HepG2 (cell line): ENCODE results near the gene DCAKD. TPM values are rescaled to one million over a fixed set of nuclear protein-coding genes. Genes with fewer than 3 reads are reported as not detected.
A peak's percentile ranks its signal among the peaks of the same experiment; 100 is the strongest.

ENCODE experiments used
- ARID3A ChIP-seq: IDR thresholded peaks from 2 replicates; pipeline ENCODE4 v1.6.1; 2012; ENCODE audit warnings: low read depth, low read length, improper control_type of control experiment
- HMGXB4 ChIP-seq, 2 experiments: sonication (generic) in 1 of 2; formaldehyde crosslinking in 1 of 2; IDR thresholded peaks; 2 replicates each; pipeline versions ENCODE4 v1.4.0 to v1.6.1; 2018 to 2020; ENCODE audit warnings: missing genetic modification reagents in 2 of 2, borderline replicate concordance in 1 of 2, low read depth in 1 of 2, mild to moderate bottlenecking in 1 of 2, missing biosample characterization in 1 of 2
- JUNB ChIP-seq: sonication (generic); formaldehyde crosslinking; IDR thresholded peaks from 2 replicates; pipeline ENCODE4 v1.8.0; 2022; ENCODE audit warnings: missing genetic modification reagents, mild to moderate bottlenecking, borderline replicate concordance
- KAT7 ChIP-seq: IDR thresholded peaks from 2 replicates; pipeline ENCODE4 v1.6.1; 2018; ENCODE audit warnings: borderline replicate concordance, missing compliant biosample characterization
- MIXL1 ChIP-seq: IDR thresholded peaks from 2 replicates; pipeline ENCODE4 v1.6.1; 2016
- PATZ1 ChIP-seq: sonication (generic); formaldehyde crosslinking; IDR thresholded peaks from 2 replicates; pipeline ENCODE4 v1.4.0; 2020; ENCODE audit warnings: missing genetic modification reagents
- POLR2AphosphoS2 ChIP-seq: IDR thresholded peaks from 2 replicates; pipeline ENCODE4 v1.6.1; 2011; ENCODE audit warnings: low read depth, low read length, improper control_type of control experiment
- RARA ChIP-seq: IDR thresholded peaks from 2 replicates; pipeline ENCODE4 v1.6.1; 2016; ENCODE audit warnings: missing genetic modification reagents, missing compliant biosample characterization
- TEF ChIP-seq: sonication (generic); formaldehyde crosslinking; IDR thresholded peaks from 2 replicates; pipeline ENCODE4 v1.5.0; 2020; ENCODE audit warnings: missing genetic modification reagents
- ZBTB7A ChIP-seq: sonication (generic); formaldehyde crosslinking; IDR thresholded peaks from 2 replicates; pipeline ENCODE4 v1.8.0; 2022; ENCODE audit warnings: mild to moderate bottlenecking, missing genetic modification reagents
- ZHX1 ChIP-seq: sonication (generic); formaldehyde crosslinking; IDR thresholded peaks from 2 replicates; pipeline ENCODE4 v1.8.1; 2022; ENCODE audit warnings: low read depth, mild to moderate bottlenecking, missing genetic modification reagents
- ZNF207 ChIP-seq: fragments of 450-650 bp; IDR thresholded peaks from 2 replicates; pipeline ENCODE4 v1.6.1; 2016; ENCODE audit warnings: antibody characterized with exemption, borderline replicate concordance
- ZNF354B ChIP-seq: sonication (generic); formaldehyde crosslinking; IDR thresholded peaks from 2 replicates; pipeline ENCODE4 v1.8.0; 2022; ENCODE audit warnings: mild to moderate bottlenecking, missing genetic modification reagents
- ZNF740 ChIP-seq: sonication (generic); formaldehyde crosslinking; IDR thresholded peaks from 2 replicates; pipeline ENCODE4 v1.4.0; 2020; ENCODE audit warnings: missing genetic modification reagents
- ZNF816 ChIP-seq: sonication (generic); formaldehyde crosslinking; IDR thresholded peaks from 2 replicates; pipeline ENCODE4 v1.8.0; 2022; ENCODE audit warnings: missing genetic modification reagents, mild to moderate bottlenecking, borderline replicate concordance
- ZZZ3 ChIP-seq: sonication (generic); formaldehyde crosslinking; IDR thresholded peaks from 2 replicates; pipeline ENCODE4 v1.4.0; 2020; ENCODE audit warnings: missing genetic modification reagents, mild to moderate bottlenecking, borderline replicate concordance
- polyA plus RNA-seq, 8 experiments: library from polyadenylated mRNA; depleted of rRNA in 3 of 8; stranded (reverse) in 7 of 8; unstranded in 1 of 8; fragments of >200 nt; fragmentation: Illumina TruSeq in 4 of 8; extraction: Trizol in 4 of 8; gene quantifications; 2 replicates each; pipeline versions ENCODE4 v1.2.1 to v1.2.3, GENCODE V29; 2011 to 2016; ENCODE audit warnings: low read depth in 4 of 8, missing spikeins in 1 of 8, mixed read lengths in 1 of 8; ENCODE audit not compliant: insufficient read depth in 1 of 8
- total RNA-seq, 5 experiments: library from RNA; depleted of rRNA; stranded (reverse); fragments of >200 nt; fragmentation: Illumina TruSeq; extraction: Trizol; gene quantifications; 2 replicates each; pipeline ENCODE4 v1.2.3, GENCODE V29; 2016; ENCODE audit warnings: low read depth in 1 of 5

Gene DCAKD
- total and polyA plus RNA-seq, 2 of the 13 experiments (the other 11 are each of a cell fraction or from before 2014, with no cell fraction given): 25.9 to 29.2 TPM

- no peak for TF ChIP-seq ZHX1 (CRISPR knock-in tag)
- TF ChIP-seq PATZ1 (CRISPR knock-in tag): peak; percentile 64
- TF ChIP-seq JUNB (CRISPR knock-in tag): no peak
- TF ChIP-seq ZNF207: no peak
- TF ChIP-seq ZBTB7A: no peak
- no peak for TF ChIP-seq TEF
- TF ChIP-seq ZNF816 (CRISPR knock-in tag): no peak
- TF ChIP-seq POLR2AphosphoS2: no peak
- TF ChIP-seq ARID3A: no peak
- peak; percentile 67 to 72; a peak in 2 of 4 replicates for TF ChIP-seq HMGXB4 (CRISPR knock-in tag; IDR thresholded peaks at IDR 0.05; ENCODE audit: borderline replicate concordance in 1 of 2, low read depth in 1 of 2)
- no peak for TF ChIP-seq ZNF354B (CRISPR knock-in tag)
- TF ChIP-seq MIXL1 (CRISPR knock-in tag): no peak
- no peak for TF ChIP-seq ZNF740 (CRISPR knock-in tag)
- TF ChIP-seq RARA (CRISPR knock-in tag): peak; percentile 31; the same call in 1 of the 2 replicates
- TF ChIP-seq KAT7 (CRISPR knock-in tag): no peak
- TF ChIP-seq ZZZ3: no peak
These were observed 47.6 kb upstream of the DCAKD start (continued) for GRCh38 chr17:45098869-45099616.
